ENCODE data around the gene DHRSX.

GRCh38 chrX:2387614-2388239 lies 113.0 kb downstream of the DHRSX start:
- TF ChIP-seq POLR2A (IDR thresholded peaks at IDR 0.05): no peak
- TF ChIP-seq, protein P1, sequence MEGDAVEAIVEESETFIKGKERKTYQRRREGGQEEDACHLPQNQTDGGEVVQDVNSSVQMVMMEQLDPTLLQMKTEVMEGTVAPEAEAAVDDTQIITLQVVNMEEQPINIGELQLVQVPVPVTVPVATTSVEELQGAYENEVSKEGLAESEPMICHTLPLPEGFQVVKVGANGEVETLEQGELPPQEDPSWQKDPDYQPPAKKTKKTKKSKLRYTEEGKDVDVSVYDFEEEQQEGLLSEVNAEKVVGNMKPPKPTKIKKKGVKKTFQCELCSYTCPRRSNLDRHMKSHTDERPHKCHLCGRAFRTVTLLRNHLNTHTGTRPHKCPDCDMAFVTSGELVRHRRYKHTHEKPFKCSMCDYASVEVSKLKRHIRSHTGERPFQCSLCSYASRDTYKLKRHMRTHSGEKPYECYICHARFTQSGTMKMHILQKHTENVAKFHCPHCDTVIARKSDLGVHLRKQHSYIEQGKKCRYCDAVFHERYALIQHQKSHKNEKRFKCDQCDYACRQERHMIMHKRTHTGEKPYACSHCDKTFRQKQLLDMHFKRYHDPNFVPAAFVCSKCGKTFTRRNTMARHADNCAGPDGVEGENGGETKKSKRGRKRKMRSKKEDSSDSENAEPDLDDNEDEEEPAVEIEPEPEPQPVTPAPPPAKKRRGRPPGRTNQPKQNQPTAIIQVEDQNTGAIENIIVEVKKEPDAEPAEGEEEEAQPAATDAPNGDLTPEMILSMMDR (IDR thresholded peaks at IDR 0.05): no peak

All from prostate gland (tissue), 2 donors.